ENCODE results near the gene ZFR2. TPM values are rescaled to one million over a fixed set of nuclear protein-coding genes. Genes with fewer than 3 reads are reported as not detected.

Gene ZFR2
- total RNA-seq, 4 donors from 2014 or later, result not detected

DNA sequence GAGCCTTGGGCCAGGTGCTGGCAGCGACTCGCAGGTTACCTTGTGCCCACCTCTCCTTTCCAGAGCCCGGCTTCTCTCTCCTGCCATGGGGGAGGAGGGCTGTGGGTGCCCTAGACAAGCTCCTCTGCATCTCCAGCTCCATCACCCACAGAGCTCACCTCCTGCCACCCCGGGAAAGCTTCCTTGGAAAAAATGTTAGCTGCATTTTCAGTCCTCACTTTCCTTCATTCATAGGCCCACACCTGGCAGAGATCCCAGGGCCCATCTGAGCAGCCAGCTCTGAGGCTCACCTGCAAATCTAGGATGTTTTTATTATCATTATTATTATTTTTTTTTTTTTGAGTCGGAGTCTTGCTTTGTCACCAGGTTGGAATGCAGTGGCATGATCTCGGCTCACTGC lies 36.8 kb downstream of the ZFR2 start:
- H3K4me1 ChIP-seq, result no peaks in the 10 kb centered on the region
- WGBS, 2 donors, result 82 to 94% methylated on average over 6 of the region's 6 CpGs
- H3K27me3 ChIP-seq, result peaks cover 0 to 51% of the 10 kb centered on the region in 2 donors
- TF ChIP-seq EP300 (IDR thresholded peaks at IDR 0.05) (no peak), POLR2A (IDR thresholded peaks at IDR 0.05) (no peak)
- TF ChIP-seq, protein P1, sequence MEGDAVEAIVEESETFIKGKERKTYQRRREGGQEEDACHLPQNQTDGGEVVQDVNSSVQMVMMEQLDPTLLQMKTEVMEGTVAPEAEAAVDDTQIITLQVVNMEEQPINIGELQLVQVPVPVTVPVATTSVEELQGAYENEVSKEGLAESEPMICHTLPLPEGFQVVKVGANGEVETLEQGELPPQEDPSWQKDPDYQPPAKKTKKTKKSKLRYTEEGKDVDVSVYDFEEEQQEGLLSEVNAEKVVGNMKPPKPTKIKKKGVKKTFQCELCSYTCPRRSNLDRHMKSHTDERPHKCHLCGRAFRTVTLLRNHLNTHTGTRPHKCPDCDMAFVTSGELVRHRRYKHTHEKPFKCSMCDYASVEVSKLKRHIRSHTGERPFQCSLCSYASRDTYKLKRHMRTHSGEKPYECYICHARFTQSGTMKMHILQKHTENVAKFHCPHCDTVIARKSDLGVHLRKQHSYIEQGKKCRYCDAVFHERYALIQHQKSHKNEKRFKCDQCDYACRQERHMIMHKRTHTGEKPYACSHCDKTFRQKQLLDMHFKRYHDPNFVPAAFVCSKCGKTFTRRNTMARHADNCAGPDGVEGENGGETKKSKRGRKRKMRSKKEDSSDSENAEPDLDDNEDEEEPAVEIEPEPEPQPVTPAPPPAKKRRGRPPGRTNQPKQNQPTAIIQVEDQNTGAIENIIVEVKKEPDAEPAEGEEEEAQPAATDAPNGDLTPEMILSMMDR (IDR thresholded peaks at IDR 0.05), result no peak
- H3K4me3 ChIP-seq, result no peak overlapping the region
- DNase-seq (ENCODE audit: low spot score in 2 of 2), result no peak
- H3K27ac ChIP-seq, result no peak overlapping the region
- H3K36me3 ChIP-seq, result no peaks in the 10 kb centered on the region
- H3K9me3 ChIP-seq, result no peaks in the 10 kb centered on the region

DNA sequence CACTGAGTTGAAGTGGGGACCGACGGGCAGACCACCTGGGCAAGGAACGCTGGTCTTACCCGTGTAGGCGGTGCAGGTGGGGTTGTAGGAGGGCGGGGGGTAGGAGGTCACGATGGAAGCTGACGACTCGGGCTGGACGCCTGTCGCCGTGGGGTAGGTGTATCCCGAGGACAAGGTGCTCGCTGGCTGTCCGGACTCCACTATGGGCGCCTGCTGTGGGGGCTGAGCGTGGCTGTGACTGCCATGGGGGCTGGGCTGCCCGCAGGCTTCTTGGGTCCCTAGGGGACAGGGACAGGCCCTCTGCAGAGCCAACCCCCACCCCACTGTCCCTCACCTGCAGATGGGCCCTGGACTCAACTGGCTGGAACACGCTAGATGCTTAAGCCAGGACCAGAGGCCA lies 37.2 kb downstream of the ZFR2 start:
- WGBS, 2 donors, result 64 to 67% methylated on average over 10 to 17 of the region's 19 CpGs
- no peak for DNase-seq (ENCODE audit: low spot score in 2 of 2)
- H3K36me3 ChIP-seq, result no peaks in the 10 kb centered on the region
- no peak overlapping the region for H3K27ac ChIP-seq
- no peaks in the 10 kb centered on the region for H3K9me3 ChIP-seq
- no peaks in the 10 kb centered on the region for H3K4me1 ChIP-seq
- peaks cover 0 to 51% of the 10 kb centered on the region in 2 donors for H3K27me3 ChIP-seq
- TF ChIP-seq, protein P1 (IDR thresholded peaks at IDR 0.05), result no peak
- TF ChIP-seq POLR2A (IDR thresholded peaks at IDR 0.05) (no peak), EP300 (IDR thresholded peaks at IDR 0.05) (no peak)
- no peak overlapping the region for H3K4me3 ChIP-seq

DNA sequence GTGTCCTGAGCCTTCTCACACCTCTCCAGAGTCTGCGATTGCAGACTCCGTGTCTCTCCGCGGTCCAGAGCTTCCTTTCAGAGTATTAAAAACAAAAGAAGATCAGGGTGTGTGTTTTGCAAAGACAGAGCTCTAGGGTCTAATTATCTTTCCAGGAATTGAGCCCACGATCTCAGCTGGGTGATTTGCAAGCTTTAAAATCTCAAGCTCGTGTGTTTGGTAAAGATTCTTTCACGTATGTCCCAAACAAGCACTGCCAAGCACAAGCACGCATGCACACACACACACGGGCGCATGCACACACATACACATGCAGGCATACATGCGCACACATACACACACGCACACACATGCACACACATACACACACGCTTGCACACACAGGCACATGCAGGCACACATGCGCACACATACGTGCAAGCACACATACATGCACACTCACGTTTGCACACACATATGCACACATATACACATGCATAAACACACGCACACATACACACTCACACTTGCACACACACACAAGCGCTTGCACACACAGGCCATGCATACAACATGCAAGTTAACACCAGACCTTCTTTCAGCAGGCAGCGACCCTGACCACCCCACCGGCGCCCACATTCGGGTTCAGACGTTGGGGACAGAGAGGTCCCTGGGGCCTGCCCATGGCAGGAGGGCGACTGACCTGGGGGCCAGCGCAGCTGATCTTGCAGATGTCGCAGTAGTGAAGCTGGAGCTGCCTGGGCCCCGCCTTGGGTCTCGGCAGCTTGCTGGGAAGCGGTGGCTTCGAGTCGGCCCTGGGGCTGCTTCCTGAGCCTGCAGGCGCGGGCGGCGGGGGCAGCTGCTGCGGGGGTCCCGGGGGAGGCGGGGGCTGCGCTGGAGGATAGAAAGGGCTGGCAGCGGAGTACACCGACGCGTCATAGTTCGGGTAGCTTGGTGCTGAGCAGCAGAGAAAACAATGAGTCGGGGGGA lies 37.9 kb downstream of the ZFR2 start:
- WGBS, 2 donors, result 55 to 58% methylated on average over 41 to 45 of the region's 45 CpGs
- Histone ChIP-seq H3K4me3 (no peak overlapping the region), H3K27me3 (peaks cover 0 to 52% of the 10 kb centered on the region in 2 donors), H3K36me3 (no peaks in the 10 kb centered on the region), H3K9me3 (no peaks in the 10 kb centered on the region), H3K4me1 (no peaks in the 10 kb centered on the region), H3K27ac (no peak overlapping the region)
- DNase-seq (ENCODE audit: low spot score in 2 of 2), result no peak
- TF ChIP-seq, protein P1 (IDR thresholded peaks at IDR 0.05), result no peak
- TF ChIP-seq EP300 (IDR thresholded peaks at IDR 0.05) (no peak), POLR2A (IDR thresholded peaks at IDR 0.05) (no peak)

DNA sequence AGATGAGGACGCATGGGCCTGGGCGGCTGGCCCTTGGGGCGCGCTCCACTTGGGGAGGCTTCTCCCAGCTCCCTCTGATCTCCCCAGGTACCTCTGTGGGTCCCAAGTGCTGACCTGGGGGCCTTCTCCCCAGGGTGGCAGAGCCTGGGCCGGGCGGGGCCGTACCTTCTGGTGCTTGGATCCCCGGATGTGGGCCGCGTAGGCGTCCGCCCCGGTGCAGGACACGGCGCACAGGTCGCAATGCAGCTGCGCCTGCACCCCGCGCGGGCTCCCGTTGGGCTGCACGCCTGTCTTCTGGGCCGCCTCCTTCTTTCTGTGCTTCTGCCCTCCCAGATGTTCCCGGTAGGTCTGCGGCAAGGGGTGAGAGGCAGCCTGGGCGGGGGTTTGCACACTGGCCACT lies 41.5 kb downstream of the ZFR2 start:
- Histone ChIP-seq H3K4me3 (no peak overlapping the region), H3K9me3 (no peaks in the 10 kb centered on the region), H3K4me1 (no peaks in the 10 kb centered on the region), H3K36me3 (no peaks in the 10 kb centered on the region), H3K27me3 (peaks cover 0 to 44% of the 10 kb centered on the region in 2 donors), H3K27ac (no peak overlapping the region)
- WGBS, 2 donors, result 95% methylated on average over 26 of the region's 26 CpGs
- no peak for TF ChIP-seq POLR2A (IDR thresholded peaks at IDR 0.05)
- TF ChIP-seq, protein P1 (IDR thresholded peaks at IDR 0.05), result no peak
- TF ChIP-seq EP300 (IDR thresholded peaks at IDR 0.05), result no peak
- DNase-seq (ENCODE audit: low spot score in 2 of 2), result no peak

DNA sequence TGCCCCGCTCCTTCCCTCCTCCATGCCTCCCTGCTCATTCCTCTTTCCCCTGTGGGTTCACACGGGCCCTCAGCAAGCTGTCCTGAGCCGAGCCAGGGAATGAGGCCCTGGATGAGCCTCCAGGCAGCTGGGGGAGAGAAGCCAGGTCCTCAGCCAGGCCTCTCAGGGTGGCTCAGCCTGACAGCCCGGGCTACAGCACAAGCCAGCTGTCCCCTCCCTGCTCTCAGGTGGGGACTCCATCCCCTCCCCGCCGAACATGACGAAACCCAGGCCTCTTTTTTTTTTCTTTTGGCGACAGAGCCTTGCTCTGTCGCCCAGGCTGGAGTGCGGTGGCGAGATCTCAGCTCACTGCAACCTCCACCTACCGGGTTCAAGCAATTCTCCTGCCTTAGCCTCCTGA lies 42.7 kb downstream of the ZFR2 start:
- TF ChIP-seq, protein P1 (IDR thresholded peaks at IDR 0.05), result no peak
- TF ChIP-seq EP300 (IDR thresholded peaks at IDR 0.05) (no peak), POLR2A (IDR thresholded peaks at IDR 0.05) (no peak)
- WGBS, 2 donors, result 67 to 70% methylated on average over 11 to 12 of the region's 12 CpGs

More for the DNA sequence above, 42.7 kb downstream of the ZFR2 start:
- Histone ChIP-seq H3K9me3 (no peaks in the 10 kb centered on the region), H3K27me3 (peaks cover 0 to 37% of the 10 kb centered on the region in 2 donors), H3K4me1 (no peaks in the 10 kb centered on the region), H3K36me3 (no peaks in the 10 kb centered on the region), H3K27ac (no peak overlapping the region), H3K4me3 (no peak overlapping the region)
- DNase-seq (ENCODE audit: low spot score in 2 of 2), result no peak

Measured in tibial nerve (tissue), 4 donors.